Keratinocyte (primary cell): ENCODE measurements around the gene STX10. TPM values are rescaled to one million over a fixed set of nuclear protein-coding genes. Genes with fewer than 3 reads are reported as not detected.

Experiments used
- DNase-seq: peaks from one replicate; pipeline ENCODE4 v3.0.0-alpha.2; 2011; ENCODE audit warnings: low read depth, missing footprints, low spot score
- FAIRE-seq: peaks from 2 replicates; lab custom pipeline; 2011; peaks lifted over from hg19 to GRCh38; lab: Jason Lieb, UNC
- H2AFZ ChIP-seq: 2 replicates; pipeline ENCODE4 v1.6.0; 2012; ENCODE audit warnings: low read length, control low read depth, inconsistent platforms; ENCODE audit not compliant: control insufficient read depth
- H3K27ac ChIP-seq: 2 replicates; pipeline ENCODE4 v1.5.1; 2011; ENCODE audit warnings: low read length; ENCODE audit not compliant: control insufficient read depth, insufficient read depth
- H3K27me3 ChIP-seq: 3 replicates; pipeline ENCODE4 v1.6.0; 2011; ENCODE audit warnings: low read length; ENCODE audit not compliant: control insufficient read depth, insufficient read depth; ENCODE audit errors: extremely low read depth
- H3K36me3 ChIP-seq, 2 experiments: 2 replicates in 1 of 2; 3 replicates in 1 of 2; pipeline ENCODE4 v1.5.1; 2011; ENCODE audit warnings: low read length in 2 of 2, mild to moderate bottlenecking in 1 of 2; ENCODE audit not compliant: control insufficient read depth in 2 of 2, insufficient read depth in 2 of 2; ENCODE audit errors: extremely low read depth in 1 of 2
- H3K4me1 ChIP-seq: 3 replicates; pipeline ENCODE4 v1.5.1; 2011; ENCODE audit warnings: low read length; ENCODE audit not compliant: control insufficient read depth, insufficient read depth; ENCODE audit errors: extremely low read depth
- H3K4me2 ChIP-seq: 3 replicates; pipeline ENCODE4 v1.6.0; 2011; ENCODE audit warnings: low read depth, low read length; ENCODE audit not compliant: control insufficient read depth, insufficient read depth; ENCODE audit errors: extremely low read depth
- H3K4me3 ChIP-seq, 3 experiments: fragments of 200-600 bp in 1 of 3; sonication (generic) in 1 of 3; 2 replicates in 2 of 3; 3 replicates in 1 of 3; pipeline ENCODE4 v1.5.1; 2011 to 2016; ENCODE audit warnings: low read length in 3 of 3, mild to moderate bottlenecking in 3 of 3, control low read depth in 2 of 3, inconsistent platforms in 1 of 3, low read depth in 1 of 3, mixed read lengths in 1 of 3, mixed run types in 1 of 3, moderate library complexity in 1 of 3; ENCODE audit not compliant: control insufficient read depth in 2 of 3, insufficient read depth in 2 of 3; ENCODE audit errors: extremely low read depth in 1 of 3
- H3K79me2 ChIP-seq: 2 replicates; pipeline ENCODE4 v1.6.0; 2012; ENCODE audit warnings: low read length; ENCODE audit not compliant: control insufficient read depth, insufficient read depth
- H3K9ac ChIP-seq: 3 replicates; pipeline ENCODE4 v1.6.0; 2011; ENCODE audit warnings: low read length; ENCODE audit not compliant: control insufficient read depth, insufficient read depth; ENCODE audit errors: extremely low read depth
- H3K9me1 ChIP-seq: 3 replicates; pipeline ENCODE4 v1.6.0; 2011; ENCODE audit warnings: low read length; ENCODE audit not compliant: control insufficient read depth, insufficient read depth; ENCODE audit errors: extremely low read depth
- H3K9me3 ChIP-seq: 2 replicates; pipeline ENCODE4 v1.5.1; 2012; ENCODE audit warnings: low read depth, low read length; ENCODE audit not compliant: control insufficient read depth
- H4K20me1 ChIP-seq: 3 replicates; pipeline ENCODE4 v1.6.0; 2011; ENCODE audit warnings: low read length; ENCODE audit not compliant: control insufficient read depth, insufficient read depth; ENCODE audit errors: extremely low read depth
- EZH2 ChIP-seq: IDR thresholded peaks from one replicate; pipeline ENCODE4 v1.6.1; 2012; ENCODE audit warnings: inconsistent platforms, mild to moderate bottlenecking, low read length, moderate library complexity
- dilution Hi-C: fragments of 300-500 bp; cut with MboI; formaldehyde crosslinking; loops from one replicate; pipeline ENCODE4 v1.7.0; 2020; ENCODE audit warnings: low sequenced_read_pairs; ENCODE audit not compliant: extremely low pct_ligation_motif_present
- polyA plus RNA-seq, 5 experiments: library from polyadenylated mRNA; depleted of rRNA in 3 of 5; stranded (reverse) in 3 of 5; stranded (forward) in 1 of 5; unstranded in 1 of 5; fragments of >200 nt; gene quantifications; 1 replicate in 1 of 5; 2 replicates in 3 of 5; 3 replicates in 1 of 5; pipeline versions ENCODE4 v1.2.1 to v1.2.3, GENCODE V29; 2011 to 2012; ENCODE audit warnings: missing spikeins in 2 of 5, low read depth in 1 of 5, low replicate concordance in 1 of 5
- TF ChIP-seq, protein P1 (sequence below), 3 experiments: IDR thresholded peaks in 1 of 3; conservative IDR thresholded peaks in 1 of 3; optimal IDR thresholded peaks in 1 of 3; 2 replicates in 2 of 3; 3 replicates in 1 of 3; pipeline versions ENCODE3 to v1.5.1; 2011; ENCODE audit warnings: low read length in 3 of 3, mild to moderate bottlenecking in 3 of 3, moderate library complexity in 2 of 3, control low read depth in 1 of 3, inconsistent platforms in 1 of 3; ENCODE audit not compliant: insufficient read depth in 2 of 3; ENCODE audit errors: extremely low read depth in 1 of 3

Gene STX10
- polyA plus RNA-seq, 1 donor (not counting 4 experiments of a cell fraction or from before 2014, with no cell fraction given), result 65.2 TPM

DNA sequence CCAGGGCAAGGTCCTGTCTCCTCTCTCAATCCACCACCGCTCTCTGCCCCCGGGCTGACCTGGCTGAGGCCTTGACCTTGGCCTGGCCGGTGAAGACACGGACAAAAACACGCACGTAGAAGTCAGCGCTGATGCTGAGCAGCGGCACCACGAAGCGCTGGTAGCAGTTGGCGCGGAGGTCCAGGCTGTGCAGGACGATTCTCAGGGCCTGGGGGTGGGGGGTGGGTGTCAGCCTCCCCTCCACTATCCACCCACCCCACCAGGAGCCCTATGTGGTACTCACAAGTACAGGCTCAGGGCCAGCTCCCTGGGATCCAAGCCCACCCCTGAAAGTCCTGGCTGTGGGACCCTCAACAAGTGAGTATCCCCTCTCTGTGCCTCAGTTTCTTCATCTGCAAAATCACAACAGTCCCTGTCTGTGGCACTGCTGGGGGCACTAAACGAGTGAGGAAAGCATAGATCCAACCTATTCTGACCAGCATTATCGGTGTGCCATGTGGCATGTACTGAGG lies 40.0 kb downstream of the STX10 start:
- peaks cover 5% of the 10 kb centered on the region for H3K79me2 ChIP-seq
- no peaks in the 10 kb centered on the region for H3K9me3 ChIP-seq
- no peak overlapping the region for H2AFZ ChIP-seq
- no peaks in the 10 kb centered on the region for H3K27me3 ChIP-seq
- no peak overlapping the region for H3K9ac ChIP-seq
- no peaks in the 10 kb centered on the region for H4K20me1 ChIP-seq
- H3K4me1 ChIP-seq, result peaks cover 4% of the 10 kb centered on the region
- TF ChIP-seq, protein P1, sequence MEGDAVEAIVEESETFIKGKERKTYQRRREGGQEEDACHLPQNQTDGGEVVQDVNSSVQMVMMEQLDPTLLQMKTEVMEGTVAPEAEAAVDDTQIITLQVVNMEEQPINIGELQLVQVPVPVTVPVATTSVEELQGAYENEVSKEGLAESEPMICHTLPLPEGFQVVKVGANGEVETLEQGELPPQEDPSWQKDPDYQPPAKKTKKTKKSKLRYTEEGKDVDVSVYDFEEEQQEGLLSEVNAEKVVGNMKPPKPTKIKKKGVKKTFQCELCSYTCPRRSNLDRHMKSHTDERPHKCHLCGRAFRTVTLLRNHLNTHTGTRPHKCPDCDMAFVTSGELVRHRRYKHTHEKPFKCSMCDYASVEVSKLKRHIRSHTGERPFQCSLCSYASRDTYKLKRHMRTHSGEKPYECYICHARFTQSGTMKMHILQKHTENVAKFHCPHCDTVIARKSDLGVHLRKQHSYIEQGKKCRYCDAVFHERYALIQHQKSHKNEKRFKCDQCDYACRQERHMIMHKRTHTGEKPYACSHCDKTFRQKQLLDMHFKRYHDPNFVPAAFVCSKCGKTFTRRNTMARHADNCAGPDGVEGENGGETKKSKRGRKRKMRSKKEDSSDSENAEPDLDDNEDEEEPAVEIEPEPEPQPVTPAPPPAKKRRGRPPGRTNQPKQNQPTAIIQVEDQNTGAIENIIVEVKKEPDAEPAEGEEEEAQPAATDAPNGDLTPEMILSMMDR (optimal IDR thresholded peaks at IDR 0.05 in 1 of 3, IDR thresholded peaks at IDR 0.05 in 1 of 3, conservative IDR thresholded peaks at IDR 0.05 in 1 of 3; ENCODE audit: extremely low read depth in 1 of 3, insufficient read depth in 2 of 3, low read length in 3 of 3), result no peak
- no peak for TF ChIP-seq EZH2
- H3K36me3 ChIP-seq, result peaks cover 15 to 20% of the 10 kb centered on the region in 2 experiments
- no peaks in the 10 kb centered on the region for H3K9me1 ChIP-seq
- H3K27ac ChIP-seq, result no peak overlapping the region
- dilution Hi-C loops, result no loop called here
- H3K4me2 ChIP-seq, result no peak overlapping the region
- FAIRE-seq (no peak), DNase-seq (no peak)
- H3K4me3 ChIP-seq, result no peak overlapping the region

DNA sequence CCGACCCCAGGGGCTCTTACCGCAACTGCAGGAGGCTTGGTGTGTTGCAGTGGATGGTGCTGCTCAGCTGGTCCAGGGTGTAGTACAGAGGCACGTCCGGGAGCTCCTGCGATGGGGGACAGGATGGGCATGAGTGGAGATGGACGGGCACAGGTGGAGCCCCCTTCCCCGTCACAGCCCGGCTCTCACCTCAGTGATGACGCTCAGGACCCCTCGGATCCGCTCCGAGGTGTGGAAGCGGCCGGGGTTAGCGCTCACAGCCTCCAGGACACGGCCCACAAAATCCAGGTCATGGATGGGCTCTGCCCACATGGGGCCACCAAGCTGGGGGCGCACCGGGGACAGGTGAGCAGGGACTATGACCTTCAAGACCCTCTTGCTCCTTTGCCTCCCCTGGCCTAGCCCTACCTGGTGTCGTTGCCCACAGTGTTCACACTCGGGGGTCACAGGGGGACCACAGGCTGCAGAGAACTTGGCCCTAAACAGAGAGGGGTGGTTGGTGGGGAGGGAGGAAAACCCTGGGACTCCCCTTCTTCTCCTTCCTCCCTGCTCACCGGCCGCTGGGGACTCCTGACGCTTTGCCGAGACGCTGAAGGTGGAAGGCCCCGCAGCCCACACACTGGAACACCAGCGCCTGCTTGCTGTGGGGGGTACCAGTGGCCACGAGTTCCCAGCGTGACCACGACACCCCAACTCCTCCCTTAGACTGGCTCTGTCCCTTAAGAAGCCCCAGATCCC lies 40.6 kb downstream of the STX10 start:
- dilution Hi-C loops, result no loop called here
- H3K36me3 ChIP-seq, result peaks cover 15 to 22% of the 10 kb centered on the region in 2 experiments
- no peak overlapping the region for H3K4me3 ChIP-seq
- FAIRE-seq (no peak), DNase-seq (no peak)
- H3K27me3 ChIP-seq, result no peaks in the 10 kb centered on the region
- H3K9me1 ChIP-seq, result no peaks in the 10 kb centered on the region
- TF ChIP-seq, protein P1 (optimal IDR thresholded peaks at IDR 0.05 in 1 of 3, IDR thresholded peaks at IDR 0.05 in 1 of 3, conservative IDR thresholded peaks at IDR 0.05 in 1 of 3; ENCODE audit: extremely low read depth in 1 of 3, insufficient read depth in 2 of 3, low read length in 3 of 3), result no peak
- no peak for TF ChIP-seq EZH2
- H3K9me3 ChIP-seq, result no peaks in the 10 kb centered on the region
- H2AFZ ChIP-seq, result no peak overlapping the region
- no peaks in the 10 kb centered on the region for H4K20me1 ChIP-seq
- H3K4me1 ChIP-seq, result no peaks in the 10 kb centered on the region
- no peak overlapping the region for H3K9ac ChIP-seq
- H3K4me2 ChIP-seq, result no peak overlapping the region
- no peaks in the 10 kb centered on the region for H3K79me2 ChIP-seq
- H3K27ac ChIP-seq, result no peak overlapping the region
